ENCODE measurements around the gene PPM1H.

PPM1H gene

GRCh38 chr12:62605981-62606380 is 329.0 kb downstream of the PPM1H start:
- DNase-seq (ENCODE audit: low read depth): no peak
- TF ChIP-seq CTCF (IDR thresholded peaks at IDR 0.05; ENCODE audit: low read length, missing control alignments): no peak
- peak overlapping the region; percentile 87 for H3K4me3 ChIP-seq (replicated peaks; ENCODE audit: low read depth, low read length)

GRCh38 chr12:62604871-62605270 is 330.1 kb downstream of the PPM1H start:
- peak; percentile 31 for DNase-seq (ENCODE audit: low read depth)
- peak overlapping the region; percentile 87 for H3K4me3 ChIP-seq (replicated peaks; ENCODE audit: low read depth, low read length)
- TF ChIP-seq CTCF (IDR thresholded peaks at IDR 0.05; ENCODE audit: low read length, missing control alignments): no peak

GRCh38 chr12:62604373-62604772 is 330.6 kb downstream of the PPM1H start:
- no peak for DNase-seq (ENCODE audit: low read depth)
- H3K4me3 ChIP-seq (replicated peaks; ENCODE audit: low read depth, low read length): peak overlapping the region; percentile 87
- TF ChIP-seq CTCF (IDR thresholded peaks at IDR 0.05; ENCODE audit: low read length, missing control alignments): no peak

GRCh38 chr12:62603811-62604098 is 331.2 kb downstream of the PPM1H start:
- H3K4me3 ChIP-seq (replicated peaks; ENCODE audit: low read depth, low read length): peak overlapping the region; percentile 87
- TF ChIP-seq CTCF (IDR thresholded peaks at IDR 0.05; ENCODE audit: low read length, missing control alignments): no peak
- DNase-seq (ENCODE audit: low read depth): no peak

GRCh38 chr12:62603061-62603810 is 331.7 kb downstream of the PPM1H start:
- DNase-seq (ENCODE audit: low read depth): peak; percentile 90
- TF ChIP-seq CTCF (IDR thresholded peaks at IDR 0.05; ENCODE audit: low read length, missing control alignments): peak; percentile 45
- peak overlapping the region; percentile 87 for H3K4me3 ChIP-seq (replicated peaks; ENCODE audit: low read depth, low read length)

GRCh38 chr12:62602255-62603060 is 332.5 kb downstream of the PPM1H start:
- peak; percentile 91 for DNase-seq (ENCODE audit: low read depth)
- peak overlapping the region; percentile 87 for H3K4me3 ChIP-seq (replicated peaks; ENCODE audit: low read depth, low read length)
- no peak for TF ChIP-seq CTCF (IDR thresholded peaks at IDR 0.05; ENCODE audit: low read length, missing control alignments)

All from fibroblast of pulmonary artery (primary cell).